Tibial nerve (tissue), 4 donors: ENCODE measurements around the gene MT1E. TPM values are rescaled to one million over a fixed set of nuclear protein-coding genes. Genes with fewer than 3 reads are reported as not detected.
A peak's percentile ranks its signal among the peaks of the same experiment; 100 is the strongest.
"Not testable (repeated sequence)": the region's sequence is repeated elsewhere in the genome, so short reads cannot be mapped to it uniquely, and the experiment has no call there.

Source experiments
- DNase-seq, 2 donors: peaks; one replicate each; pipeline ENCODE4 v3.0.0-alpha.2; 2019; ENCODE audit warnings: low spot score in 2 of 2
- H3K27ac ChIP-seq, 4 donors: fragments of 200-600 bp; sonication (generic) in 3 of 4; one replicate each; pipeline ENCODE4 v1.5.1; 2017 to 2019; ENCODE audit warnings: mild to moderate bottlenecking in 1 of 4
- H3K27me3 ChIP-seq, 2 donors: fragments of 200-600 bp; sonication (generic) in 1 of 2; one replicate each; pipeline versions ENCODE4 v1.5.1 to v1.6.0; 2017 to 2019
- H3K36me3 ChIP-seq, 3 donors: fragments of 200-600 bp; sonication (generic); one replicate each; pipeline ENCODE4 v1.5.1; 2018 to 2019
- H3K4me1 ChIP-seq, 4 donors: fragments of 200-600 bp; sonication (generic) in 3 of 4; one replicate each; pipeline ENCODE4 v1.5.1; 2017 to 2019
- H3K4me3 ChIP-seq, 4 donors: fragments of 200-600 bp; sonication (generic) in 3 of 4; one replicate each; pipeline ENCODE4 v1.5.1; 2017 to 2019; ENCODE audit warnings: mild to moderate bottlenecking in 1 of 4, moderate library complexity in 1 of 4
- H3K9me3 ChIP-seq, 4 donors: fragments of 200-600 bp; sonication (generic) in 3 of 4; one replicate each; pipeline ENCODE4 v1.5.1; 2017 to 2019
- EP300 ChIP-seq, 2 donors: sonication (generic); formaldehyde crosslinking; IDR thresholded peaks; one replicate each; pipeline ENCODE4 v1.6.1; 2017; ENCODE audit warnings: antibody characterized with exemption in 2 of 2, mild to moderate bottlenecking in 1 of 2
- POLR2A ChIP-seq, 2 donors: fragments of 450-650 bp; IDR thresholded peaks; one replicate each; pipeline ENCODE4 v1.6.1; 2017; ENCODE audit warnings: antibody characterized with exemption in 2 of 2, mild to moderate bottlenecking in 2 of 2, moderate library complexity in 2 of 2
- WGBS, 2 donors: methylation state at CpG; one replicate each; pipeline ENCODE4 v1.1.5; 2018; 5-methylcytosine and 5-hydroxymethylcytosine counted together
- total RNA-seq, 4 donors: library from RNA; depleted of rRNA; stranded (reverse); fragments of >200 nt; gene quantifications; one replicate each; pipeline ENCODE4 v1.1.0, GENCODE V29; 2016
- TF ChIP-seq, protein P1 (sequence below), 5 experiments: fragments of 200-600 bp in 3 of 5; fragments of 450-650 bp in 2 of 5; sonication (generic) in 3 of 5; IDR thresholded peaks; one replicate each; pipeline ENCODE4 v1.5.1; 2016 to 2019; ENCODE audit warnings: antibody characterized with exemption in 5 of 5, mild to moderate bottlenecking in 3 of 5, moderate library complexity in 2 of 5

The MT1E gene
- total RNA-seq = 1,000 to 10,000 TPM in 1 of 4 donors, 100 to 1,000 TPM in 3; 229 to 1,068 (median 290) TPM

DNA sequence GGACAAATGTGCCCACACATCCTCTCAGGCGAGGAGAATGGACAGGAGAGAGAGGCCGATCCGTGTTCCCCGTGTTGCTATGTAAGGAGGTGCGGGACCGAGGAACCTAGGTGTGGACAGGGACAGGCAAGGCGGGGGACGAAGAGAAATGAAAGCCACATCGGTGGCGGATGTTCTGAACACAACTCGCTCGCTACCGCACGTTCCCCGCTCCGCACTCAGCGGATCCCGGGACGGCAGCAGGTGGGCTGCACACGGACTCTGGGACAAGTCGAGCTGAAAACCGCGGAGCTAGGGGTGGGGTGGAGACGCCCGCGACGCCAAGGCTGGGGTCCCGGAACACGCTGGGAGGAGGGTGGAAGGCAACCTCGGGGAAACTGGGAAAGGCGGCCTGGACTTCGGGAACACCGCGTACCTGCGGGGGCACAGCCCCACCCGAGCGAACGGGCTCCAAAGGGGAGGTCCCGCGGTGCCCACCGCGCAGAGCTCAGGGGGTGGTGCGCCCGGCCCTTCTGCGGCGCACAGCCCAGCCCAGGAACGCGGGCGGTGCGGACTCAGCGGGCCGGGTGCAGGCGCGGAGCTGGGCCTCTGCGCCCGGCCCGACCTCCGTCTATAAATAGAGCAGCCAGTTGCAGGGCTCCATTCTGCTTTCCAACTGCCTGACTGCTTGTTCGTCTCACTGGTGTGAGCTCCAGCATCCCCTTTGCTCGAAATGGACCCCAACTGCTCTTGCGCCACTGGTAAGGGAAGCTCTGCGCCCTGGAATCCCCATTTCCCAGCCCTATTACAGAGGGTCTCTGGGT lies at the start of gene MT1E:
TSS of gene MT1E (plus strand) at position 642 of the 803 bp plus-strand sequence. CDS start at position 713, 71 bp downstream.
- no peaks in the 10 kb centered on the region for H3K9me3 ChIP-seq
- peak within 1 kb of the TSS; percentile 72 to 96 (median 90) for H3K27ac ChIP-seq
- WGBS, 2 donors = 2 to 3% methylated on average over 43 to 50 of the region's 62 CpGs
- H3K4me1 ChIP-seq = peaks cover 0 to 35% (median 7%) of the 10 kb centered on the region in 4 donors
- DNase-seq = peak; percentile 42 to 43
- peak within 1 kb of the TSS; percentile 48 to 70 (median 66) for H3K4me3 ChIP-seq
- no peaks in the 10 kb centered on the region for H3K27me3 ChIP-seq
- TF ChIP-seq, protein P1, sequence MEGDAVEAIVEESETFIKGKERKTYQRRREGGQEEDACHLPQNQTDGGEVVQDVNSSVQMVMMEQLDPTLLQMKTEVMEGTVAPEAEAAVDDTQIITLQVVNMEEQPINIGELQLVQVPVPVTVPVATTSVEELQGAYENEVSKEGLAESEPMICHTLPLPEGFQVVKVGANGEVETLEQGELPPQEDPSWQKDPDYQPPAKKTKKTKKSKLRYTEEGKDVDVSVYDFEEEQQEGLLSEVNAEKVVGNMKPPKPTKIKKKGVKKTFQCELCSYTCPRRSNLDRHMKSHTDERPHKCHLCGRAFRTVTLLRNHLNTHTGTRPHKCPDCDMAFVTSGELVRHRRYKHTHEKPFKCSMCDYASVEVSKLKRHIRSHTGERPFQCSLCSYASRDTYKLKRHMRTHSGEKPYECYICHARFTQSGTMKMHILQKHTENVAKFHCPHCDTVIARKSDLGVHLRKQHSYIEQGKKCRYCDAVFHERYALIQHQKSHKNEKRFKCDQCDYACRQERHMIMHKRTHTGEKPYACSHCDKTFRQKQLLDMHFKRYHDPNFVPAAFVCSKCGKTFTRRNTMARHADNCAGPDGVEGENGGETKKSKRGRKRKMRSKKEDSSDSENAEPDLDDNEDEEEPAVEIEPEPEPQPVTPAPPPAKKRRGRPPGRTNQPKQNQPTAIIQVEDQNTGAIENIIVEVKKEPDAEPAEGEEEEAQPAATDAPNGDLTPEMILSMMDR (IDR thresholded peaks at IDR 0.05) = no peak
- peak in 1 of 2 donors; percentile 90 for TF ChIP-seq POLR2A (IDR thresholded peaks at IDR 0.05)
- TF ChIP-seq EP300 (IDR thresholded peaks at IDR 0.05) = peak; percentile 64 to 96
- no peaks in the 10 kb centered on the region for H3K36me3 ChIP-seq

DNA sequence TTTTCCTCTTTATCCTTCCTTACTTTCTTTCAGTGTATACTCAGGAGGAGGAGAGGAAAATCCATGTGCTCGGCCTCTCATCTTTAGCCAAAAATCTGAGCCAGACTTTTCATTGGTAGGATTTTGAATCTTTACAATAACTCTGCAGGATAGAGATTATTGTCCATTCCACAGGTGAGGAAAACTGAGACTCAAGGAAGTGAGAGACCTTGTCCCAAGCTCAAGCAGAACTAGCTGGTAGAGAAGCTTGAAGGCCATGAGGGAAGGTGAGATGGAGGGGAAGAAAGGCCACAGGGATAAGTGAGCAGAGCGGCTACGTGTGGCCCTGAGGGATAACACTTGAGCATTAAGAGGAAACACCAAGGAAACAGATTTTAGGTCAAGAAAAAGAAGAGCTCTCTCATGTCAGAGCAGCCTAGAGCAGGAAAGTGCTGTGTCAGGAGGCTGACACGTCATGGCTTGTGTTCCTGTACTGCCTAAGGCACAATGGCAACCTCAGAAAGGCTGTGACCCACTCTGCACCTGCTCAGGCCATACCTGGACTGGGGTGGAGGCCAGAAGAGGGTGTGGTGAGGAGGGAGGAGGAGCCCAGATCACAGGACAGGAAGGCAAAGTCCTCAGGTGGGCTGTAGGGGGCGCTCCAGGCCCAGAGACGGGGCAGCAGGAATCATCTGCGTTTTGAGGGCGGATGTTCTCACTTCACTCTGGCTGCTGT lies 48.8 kb upstream of the MT1E start:
- 36 to 44% methylated on average over 8 of the region's 8 CpGs for whole genome bisulfite sequencing, 2 donors
- no peak for TF ChIP-seq EP300 (IDR thresholded peaks at IDR 0.05)
- TF ChIP-seq, protein P1 (IDR thresholded peaks at IDR 0.05) = peak; percentile 53 to 74 (median 67)
- no peak overlapping the region for H3K27ac ChIP-seq
- DNase-seq = peak in 1 of 2 donors; percentile 40
- no peaks in the 10 kb centered on the region for H3K36me3 ChIP-seq
- no peak overlapping the region for H3K4me3 ChIP-seq
- no peaks in the 10 kb centered on the region for H3K4me1 ChIP-seq
- no peaks in the 10 kb centered on the region for H3K27me3 ChIP-seq
- H3K9me3 ChIP-seq = peaks cover 0 to 8% (median 0%) of the 10 kb centered on the region in 4 donors

DNA sequence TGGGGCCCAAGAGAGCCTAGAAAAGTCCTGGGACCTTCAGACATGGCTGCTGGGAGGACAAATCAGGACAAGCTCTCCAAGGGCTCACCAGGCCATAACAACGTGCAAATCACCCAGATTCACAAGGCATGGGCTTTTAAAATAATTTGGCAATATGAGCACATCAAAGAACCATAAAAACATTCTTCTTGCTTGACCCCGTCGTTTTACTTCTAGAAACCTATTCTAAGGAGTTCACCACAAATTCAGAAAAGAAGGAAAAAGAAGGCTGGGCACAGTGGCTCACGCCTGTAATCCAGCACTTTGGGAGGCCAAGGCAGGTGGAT lies 48.3 kb upstream of the MT1E start:
- Histone ChIP-seq H3K36me3 (no peaks in the 10 kb centered on the region), H3K4me3 (no peak overlapping the region), H3K27ac (no peak overlapping the region), H3K4me1 (no peaks in the 10 kb centered on the region), H3K9me3 (peaks cover 0 to 8% (median 0%) of the 10 kb centered on the region in 4 donors), H3K27me3 (peaks cover 0 to 5% of the 10 kb centered on the region in 2 donors)
- DNase-seq = no peak
- WGBS, 2 donors = 65 to 67% methylated on average over 4 of the region's 4 CpGs
- TF ChIP-seq POLR2A (IDR thresholded peaks at IDR 0.05) (no peak), EP300 (IDR thresholded peaks at IDR 0.05) (no peak)
- TF ChIP-seq, protein P1 (IDR thresholded peaks at IDR 0.05) = no peak

DNA sequence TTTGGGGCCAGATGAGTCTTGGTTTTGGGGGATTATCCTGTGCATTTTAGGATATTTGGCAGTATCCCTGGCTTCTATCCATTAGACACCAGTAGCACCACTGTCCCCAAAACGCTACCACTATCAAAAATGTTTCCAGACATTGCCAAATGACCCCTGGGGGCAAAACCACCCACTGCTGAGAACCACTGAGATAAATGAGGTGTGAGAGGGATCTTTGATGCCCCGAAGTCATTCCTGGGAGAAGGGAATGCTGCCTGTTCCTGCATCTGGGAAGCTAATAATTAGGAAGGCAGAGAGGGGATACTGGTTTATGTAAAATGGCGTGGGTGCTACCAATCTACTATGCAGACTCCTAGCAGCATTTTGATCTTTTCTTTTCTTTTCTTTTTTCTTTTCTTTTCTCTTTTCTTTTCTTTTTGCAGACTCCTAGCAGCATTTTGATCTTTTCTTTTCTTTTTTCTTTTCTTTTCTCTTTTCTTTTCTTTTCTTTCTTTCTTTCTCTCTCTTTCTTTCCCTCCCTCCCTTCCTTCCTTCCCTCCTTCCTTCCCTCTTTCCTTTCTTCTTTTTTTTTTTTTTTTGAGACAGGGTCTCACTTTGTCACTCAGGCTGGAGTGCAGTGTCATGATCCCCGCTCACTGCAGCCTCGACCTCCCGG lies 45.1 kb upstream of the MT1E start:
- Histone ChIP-seq H3K4me1 (no peaks in the 10 kb centered on the region), H3K27ac (no peak overlapping the region), H3K36me3 (no peaks in the 10 kb centered on the region), H3K27me3 (peaks cover 0 to 7% of the 10 kb centered on the region in 2 donors), H3K9me3 (no peaks in the 10 kb centered on the region), H3K4me3 (no peak overlapping the region)
- 71 to 73% methylated on average over 6 of the region's 6 CpGs for whole genome bisulfite sequencing, 2 donors
- TF ChIP-seq EP300 (IDR thresholded peaks at IDR 0.05) (no peak), POLR2A (IDR thresholded peaks at IDR 0.05) (no peak)
- TF ChIP-seq, protein P1 (IDR thresholded peaks at IDR 0.05) = no peak
- DNase-seq = no peak

DNA sequence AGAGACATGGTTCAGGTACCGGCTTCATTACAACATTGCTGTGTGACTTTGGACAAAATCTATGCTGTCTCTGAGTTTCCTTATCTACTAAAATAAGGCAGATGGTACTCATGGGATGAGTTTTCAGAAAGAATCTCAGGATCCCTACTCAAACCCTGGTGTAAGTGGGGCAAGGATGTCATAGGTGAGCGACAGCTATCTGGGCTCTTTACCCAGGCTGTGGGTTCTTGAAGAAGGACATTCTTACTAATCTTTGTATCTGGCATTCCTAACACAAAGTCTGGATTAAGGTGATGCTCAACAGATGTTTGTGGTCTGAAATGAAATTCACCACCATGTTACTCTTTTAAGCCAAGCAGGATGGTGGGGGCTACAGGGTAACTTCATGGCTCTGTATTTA lies 42.7 kb upstream of the MT1E start:
- not testable (repeated sequence) for H3K4me1 ChIP-seq, H3K4me3 ChIP-seq, H3K27ac ChIP-seq, H3K9me3 ChIP-seq, DNase-seq, H3K36me3 ChIP-seq
- WGBS, 2 donors = 80 to 97% methylated on average over 2 of the region's 2 CpGs
- peaks cover 0 to 11% of the 10 kb centered on the region in 2 donors for H3K27me3 ChIP-seq
